ENCODE measurements around the gene MRE11. TPM values are rescaled to one million over a fixed set of nuclear protein-coding genes. Genes with fewer than 3 reads are reported as not detected.

MRE11 gene
- total RNA-seq, 1 experiment from 2014 or later = 40.7 TPM

DNA sequence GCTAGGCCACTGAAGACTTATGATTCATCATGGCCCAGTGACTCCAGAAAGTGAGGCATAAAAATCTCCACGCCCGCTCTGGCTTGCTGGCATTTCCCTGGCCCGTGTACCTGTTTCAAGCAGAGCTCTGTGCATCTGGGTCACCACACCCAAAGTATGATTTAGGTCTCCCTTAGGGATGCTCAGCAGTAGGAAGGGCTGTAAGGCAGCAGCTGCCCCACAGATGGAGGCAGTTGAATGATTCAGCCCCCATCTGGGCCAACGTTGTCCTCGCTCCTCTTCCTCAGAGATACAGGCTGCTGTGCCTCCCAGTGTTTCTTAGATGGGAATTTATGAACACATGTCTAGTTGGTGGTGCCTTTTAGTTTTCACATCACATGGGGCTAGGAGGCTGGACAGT lies 114.0 kb downstream of the MRE11 start:
- Histone ChIP-seq H2AFZ (ENCODE audit: low read length) (no peak overlapping the region), H2BK120ac (ENCODE audit: low read depth, low read length, poor library complexity, severe bottlenecking) (no peak overlapping the region), H3K9me3 (ENCODE audit: control insufficient read depth, low read depth, low read length) (no peaks in the 10 kb centered on the region)

More for the DNA sequence above, 114.0 kb downstream of the MRE11 start:
- Histone ChIP-seq H2AK5ac (ENCODE audit: insufficient read length, low read length) (no peak overlapping the region), H3K9ac (ENCODE audit: extremely low read depth, insufficient read length, low read length) (no peak overlapping the region), H4K8ac (replicated peaks; ENCODE audit: insufficient read length, low read depth, low read length) (no peak overlapping the region), H3T11ph (ENCODE audit: low read length) (no peak overlapping the region), H3K23me2 (ENCODE audit: insufficient read length, low read depth, low read length, poor library complexity, severe bottlenecking) (no peaks in the 10 kb centered on the region), H4K5ac (ENCODE audit: insufficient read length, low read depth, low read length) (no peak overlapping the region), H3K18ac (ENCODE audit: insufficient read length, low read depth, low read length) (no peak overlapping the region), H3K4ac (ENCODE audit: low read depth, low read length) (no peak overlapping the region), H3K27ac (ENCODE audit: insufficient read length, low read depth, low read length) (no peak overlapping the region), H3K23ac (ENCODE audit: insufficient read length, low read depth, low read length) (no peak overlapping the region), H3K4me1 (ENCODE audit: insufficient read depth, low read length) (no peaks in the 10 kb centered on the region), H3K27me3 (ENCODE audit: insufficient read depth, low read length) (no peaks in the 10 kb centered on the region), H2BK12ac (ENCODE audit: insufficient read length, low read depth, low read length) (no peak overlapping the region), H3K79me1 (ENCODE audit: insufficient read depth, low read depth, low read length, poor library complexity, severe bottlenecking) (no peaks in the 10 kb centered on the region), H4K91ac (ENCODE audit: insufficient read length, low read depth, low read length) (no peak overlapping the region), H2BK20ac (ENCODE audit: low read depth, low read length, poor library complexity, severe bottlenecking) (no peak overlapping the region), H3K79me2 (ENCODE audit: insufficient read depth, low read length) (no peaks in the 10 kb centered on the region), H2BK15ac (ENCODE audit: low read depth, low read length) (no peak overlapping the region), H4K20me1 (ENCODE audit: control insufficient read depth, insufficient read depth, insufficient read length) (no peaks in the 10 kb centered on the region), H3K56ac (ENCODE audit: insufficient read length, low read depth, low read length) (no peak overlapping the region), H2BK5ac (ENCODE audit: insufficient read length, low read length) (no peak overlapping the region), H3K14ac (ENCODE audit: insufficient read depth, low read length) (no peak overlapping the region), H3K4me2 (ENCODE audit: insufficient read depth, insufficient read length, low read length) (no peak overlapping the region)
- H3K4me1 Mint-ChIP-seq = no peaks in the 10 kb centered on the region
- H3K4me3 Mint-ChIP-seq = no peak overlapping the region
- no peak overlapping the region for H3K27ac Mint-ChIP-seq
- DNase-seq = no peak
- TF ChIP-seq CTCF (conservative IDR thresholded peaks at IDR 0.05) = no peak
- peaks cover 2% of the 10 kb centered on the region for H3K27me3 Mint-ChIP-seq (ENCODE audit: low read depth)
- peaks cover 0 to 15% (median 0%) of the 10 kb centered on the region in 3 experiments; a peak in 3 of 7 replicates for H3K36me3 Mint-ChIP-seq (ENCODE audit: insufficient read depth in 1 of 3, low read depth in 3 of 3)
- WGBS (ENCODE audit: extremely low coverage, insufficient read length, low lambda C conversion rate) = no CpG with 5 or more reads among the region's 5 CpGs
- H3K9me3 Mint-ChIP-seq = peaks cover 16 to 18% of the 10 kb centered on the region in 2 experiments

Measured in H9 (cell line).